BJ (cell line): ENCODE results near the gene CXCL14. TPM values are rescaled to one million over a fixed set of nuclear protein-coding genes. Genes with fewer than 3 reads are reported as not detected.

ENCODE experiments used
- CTCF ChIA-PET: fragments of 350-600 bp; formaldehyde crosslinking; extraction: SDS; loops from one replicate; lab custom pipeline; 2021; ENCODE audit warnings: antibody characterized with exemption, inconsistent platforms; lab: Yijun Ruan, JAX
- POLR2A ChIA-PET: fragments of 300-600 bp; sonication (Branson Sonifier 250); formaldehyde crosslinking; extraction: SDS; loops from one replicate; lab custom pipeline; 2021; ENCODE audit warnings: antibody characterized with exemption; lab: Charles Lee
- DNase-seq: peaks from one replicate; pipeline ENCODE4 v3.0.0-alpha.2; 2011; ENCODE audit warnings: low read depth
- H3K27me3 ChIP-seq: 2 replicates; pipeline ENCODE4 v1.6.0; 2011; ENCODE audit warnings: low read length; ENCODE audit not compliant: control insufficient read depth, insufficient read depth
- H3K36me3 ChIP-seq: 2 replicates; pipeline ENCODE4 v1.5.1; 2011; ENCODE audit warnings: low read length; ENCODE audit not compliant: control insufficient read depth, insufficient read depth
- H3K4me3 ChIP-seq: 2 replicates; pipeline ENCODE4 v1.5.1; 2011; ENCODE audit warnings: low read depth, mild to moderate bottlenecking, control low read depth, low read length
- polyA plus RNA-seq: library from polyadenylated mRNA; depleted of rRNA; stranded (reverse); fragments of >200 nt; gene quantifications from 2 replicates; pipeline ENCODE4 v1.2.3, GENCODE V29; 2011
- TF ChIP-seq, protein P1 (sequence below): IDR thresholded peaks from 2 replicates; pipeline ENCODE4 v1.5.1; 2011; ENCODE audit warnings: low read depth, mild to moderate bottlenecking, control low read depth, inconsistent platforms, low read length, moderate library complexity; ENCODE audit not compliant: insufficient read depth

The CXCL14 gene
- polyA plus RNA-seq, 1 experiment, result 1.6 TPM

DNA sequence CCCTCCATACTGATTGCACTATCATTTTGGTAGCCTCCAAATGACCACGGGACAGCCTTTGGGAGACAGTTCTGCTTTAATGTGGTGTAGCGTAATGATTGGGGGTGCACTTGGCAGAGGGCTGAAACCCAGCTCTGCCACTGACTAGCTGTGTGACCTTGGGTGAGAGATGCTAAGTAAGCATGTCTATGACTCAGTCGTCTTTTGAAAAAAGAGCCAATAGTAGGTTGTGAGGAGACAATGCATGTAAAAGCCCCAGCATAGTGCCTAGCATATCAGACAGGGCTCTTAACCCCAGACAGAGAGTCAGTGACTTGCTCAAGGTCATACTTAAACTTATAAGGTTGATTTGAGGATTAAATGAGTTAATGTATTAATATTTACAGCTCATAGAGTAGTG lies 18.0 kb upstream of the CXCL14 start:
- Histone ChIP-seq H3K36me3 (no peaks in the 10 kb centered on the region), H3K4me3 (no peak overlapping the region), H3K27me3 (0 out of 2 replicates have a peak, but pooled peaks cover 2% of the 10 kb centered on the region)
- ChIA-PET CTCF (interaction anchor here (0.9 kb wide), 1 partner anchor 30 kb away, joined by 3 read pairs; no protein-coding TSS in a partner anchor), POLR2A (no interaction called here)
- no peak for DNase-seq
- TF ChIP-seq, protein P1, sequence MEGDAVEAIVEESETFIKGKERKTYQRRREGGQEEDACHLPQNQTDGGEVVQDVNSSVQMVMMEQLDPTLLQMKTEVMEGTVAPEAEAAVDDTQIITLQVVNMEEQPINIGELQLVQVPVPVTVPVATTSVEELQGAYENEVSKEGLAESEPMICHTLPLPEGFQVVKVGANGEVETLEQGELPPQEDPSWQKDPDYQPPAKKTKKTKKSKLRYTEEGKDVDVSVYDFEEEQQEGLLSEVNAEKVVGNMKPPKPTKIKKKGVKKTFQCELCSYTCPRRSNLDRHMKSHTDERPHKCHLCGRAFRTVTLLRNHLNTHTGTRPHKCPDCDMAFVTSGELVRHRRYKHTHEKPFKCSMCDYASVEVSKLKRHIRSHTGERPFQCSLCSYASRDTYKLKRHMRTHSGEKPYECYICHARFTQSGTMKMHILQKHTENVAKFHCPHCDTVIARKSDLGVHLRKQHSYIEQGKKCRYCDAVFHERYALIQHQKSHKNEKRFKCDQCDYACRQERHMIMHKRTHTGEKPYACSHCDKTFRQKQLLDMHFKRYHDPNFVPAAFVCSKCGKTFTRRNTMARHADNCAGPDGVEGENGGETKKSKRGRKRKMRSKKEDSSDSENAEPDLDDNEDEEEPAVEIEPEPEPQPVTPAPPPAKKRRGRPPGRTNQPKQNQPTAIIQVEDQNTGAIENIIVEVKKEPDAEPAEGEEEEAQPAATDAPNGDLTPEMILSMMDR, result no peak

DNA sequence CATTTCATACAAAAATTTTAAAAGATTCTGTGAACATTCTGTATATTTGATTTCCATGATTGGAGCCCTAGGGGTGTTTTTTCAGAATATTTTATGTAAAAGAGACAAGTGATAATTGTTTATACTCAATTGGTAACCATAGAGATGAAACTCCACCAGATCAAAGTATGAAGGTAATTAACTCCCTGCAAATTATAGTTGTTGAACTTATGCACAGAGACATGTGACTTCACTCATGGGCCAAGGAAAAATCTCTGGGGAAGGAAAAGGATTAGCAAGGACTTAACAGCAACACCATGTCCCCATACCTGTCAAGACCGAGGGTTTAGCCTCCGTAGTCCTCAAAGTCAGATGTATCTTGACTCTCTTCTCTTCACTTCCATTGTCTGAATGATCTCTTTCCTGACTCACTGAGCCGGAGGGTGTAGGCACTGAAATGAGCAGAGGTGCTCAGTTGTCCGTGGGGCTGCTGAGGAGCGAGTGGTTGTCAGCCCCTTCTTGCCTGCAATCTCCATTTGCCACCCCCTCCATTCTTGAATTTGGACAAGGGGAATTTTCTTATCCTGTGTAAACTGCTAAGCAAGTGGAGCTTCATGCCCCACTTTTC lies 17.5 kb upstream of the CXCL14 start:
- Histone ChIP-seq H3K36me3 (no peaks in the 10 kb centered on the region), H3K4me3 (no peak overlapping the region), H3K27me3 (0 out of 2 replicates have a peak, but pooled peaks cover 2% of the 10 kb centered on the region)
- POLR2A ChIA-PET, result no interaction called here
- TF ChIP-seq, protein P1, result no peak
- CTCF ChIA-PET, result interaction anchor here (0.9 kb wide), 1 partner anchor 30 kb away, joined by 3 read pairs; no protein-coding TSS in a partner anchor
- no peak for DNase-seq

DNA sequence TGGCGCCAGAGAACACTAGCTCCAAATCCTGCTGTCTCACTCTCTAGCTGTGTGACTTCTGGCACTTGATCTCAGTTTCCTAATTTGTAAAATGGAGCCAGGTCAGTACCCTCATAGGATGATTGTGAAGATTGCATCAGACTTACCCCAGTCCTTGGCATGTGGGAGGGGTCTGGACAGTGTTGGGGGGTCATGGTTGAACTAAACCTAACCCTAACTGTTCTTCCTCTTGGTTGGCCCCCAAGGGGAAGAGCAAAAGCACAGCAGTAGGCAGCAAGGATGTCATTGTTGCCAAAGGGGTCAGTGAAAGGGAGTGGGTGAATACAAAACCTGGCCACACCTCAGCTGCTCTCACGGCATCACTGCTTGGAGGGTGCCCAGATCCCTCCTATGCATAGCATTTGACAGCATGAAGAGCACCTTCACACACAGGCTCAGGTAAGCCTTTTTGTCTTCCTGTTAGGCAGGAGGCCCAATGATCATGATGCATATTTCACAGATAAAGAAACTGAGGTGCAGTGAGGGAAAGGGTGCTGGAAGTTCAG lies 15.7 kb upstream of the CXCL14 start:
- DNase-seq, result no peak

DNA sequence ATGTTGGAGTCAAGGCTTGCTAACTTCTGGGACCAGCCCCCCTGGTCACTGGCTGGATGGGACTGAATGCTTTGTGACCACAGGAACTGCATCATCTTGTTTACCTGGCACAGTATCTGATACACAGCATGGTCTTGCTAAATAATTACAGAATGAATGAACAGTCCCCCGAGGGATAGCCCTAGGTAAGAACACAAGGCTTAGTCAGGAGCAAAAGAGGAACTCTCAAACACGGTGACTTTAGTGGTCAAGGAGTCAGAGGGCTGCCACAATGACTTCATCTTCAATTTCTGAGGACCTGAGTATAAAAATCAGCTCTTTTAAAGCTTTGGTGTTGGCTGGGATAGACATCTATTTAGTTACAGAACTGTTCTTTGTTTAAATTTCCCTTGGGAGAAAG lies 15.1 kb upstream of the CXCL14 start:
- Histone ChIP-seq H3K27me3 (peaks cover 5% of the 10 kb centered on the region; the same call in 1 of the 2 replicates), H3K4me3 (no peak overlapping the region), H3K36me3 (no peaks in the 10 kb centered on the region)
- TF ChIP-seq, protein P1, result no peak
- ChIA-PET CTCF (no interaction called here), POLR2A (no interaction called here)
- DNase-seq, result no peak

More for the DNA sequence above, 15.7 kb upstream of the CXCL14 start:
- CTCF ChIA-PET, result no interaction called here
- Histone ChIP-seq H3K36me3 (no peaks in the 10 kb centered on the region), H3K27me3 (0 out of 2 replicates have a peak, but pooled peaks cover 2% of the 10 kb centered on the region), H3K4me3 (no peak overlapping the region)
- TF ChIP-seq, protein P1, result no peak
- POLR2A ChIA-PET, result no interaction called here

DNA sequence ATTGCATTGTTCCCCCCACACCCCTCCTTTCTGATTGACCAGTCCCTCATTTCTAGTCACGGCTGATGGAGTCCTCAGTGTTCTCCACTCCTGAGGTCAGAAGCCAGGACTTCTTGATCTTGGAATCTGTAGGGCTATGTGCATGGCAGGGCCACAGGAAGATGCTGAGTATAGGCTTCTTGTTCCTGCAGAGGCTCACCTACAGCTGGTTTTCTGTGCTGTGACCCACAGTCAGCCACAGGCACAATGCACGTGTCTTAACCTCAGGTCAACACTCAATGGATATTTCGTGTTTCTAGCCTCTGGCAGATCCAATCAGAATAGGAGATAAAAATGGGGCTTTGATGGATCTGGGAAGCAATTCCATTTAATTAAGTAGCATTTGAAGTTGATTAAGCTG lies 14.3 kb upstream of the CXCL14 start:
- ChIA-PET POLR2A (no interaction called here), CTCF (no interaction called here)
- DNase-seq, result no peak
- H3K36me3 ChIP-seq, result no peaks in the 10 kb centered on the region
- no peak overlapping the region for H3K4me3 ChIP-seq
- peaks cover 6% of the 10 kb centered on the region for H3K27me3 ChIP-seq
- TF ChIP-seq, protein P1, result no peak
